GM12878 (cell line): ENCODE data around the gene GPC6. TPM values are rescaled to one million over a fixed set of nuclear protein-coding genes. Genes with fewer than 3 reads are reported as not detected.

Experiments
- ATAC-seq: fragments of 200-7000 bp; cut with Tn5 transposase; 3 replicates; pipeline ENCODE4 v1.9.1; 2020; ENCODE audit warnings: mild to moderate bottlenecking, moderate library complexity
- BruUV-seq: library from RNA; stranded (reverse); fragments of 400-500 nt; replicated peaks from 2 replicates; lab custom pipeline; 2021; lab: Mats Ljungman, UMichigan
- CTCF ChIA-PET: fragments of 300-600 bp; sonication (Branson Sonifier 250); formaldehyde crosslinking; extraction: SDS; loops from one replicate; lab custom pipeline; 2021; ENCODE audit warnings: inconsistent platforms; lab: Yijun Ruan, JAX
- POLR2A ChIA-PET: fragments of 350-600 bp; formaldehyde crosslinking; extraction: SDS; loops from one replicate; lab custom pipeline; 2021; ENCODE audit warnings: inconsistent platforms; lab: Charles Lee
- RAD21 ChIA-PET: fragments of 300-600 bp; sonication (Branson Sonifier 250); formaldehyde crosslinking; loops from one replicate; lab custom pipeline; 2023; ENCODE audit warnings: antibody characterized with exemption; ENCODE audit not compliant: unreplicated experiment; lab: Charles Lee
- SMC1A ChIA-PET: fragments of 300-600 bp; sonication (Branson Sonifier 250); formaldehyde crosslinking; loops from one replicate; lab custom pipeline; 2023; ENCODE audit not compliant: unreplicated experiment, uncharacterized antibody; lab: Charles Lee
- DNase-seq: peaks from one replicate; pipeline ENCODE4 v3.0.0-alpha.2; 2011; ENCODE audit warnings: low read depth, low spot score
- FAIRE-seq: peaks from 3 replicates; lab custom pipeline; 2011; peaks lifted over from hg19 to GRCh38; lab: Jason Lieb, UNC
- H2AFZ ChIP-seq: 2 replicates; pipeline ENCODE4 v1.6.0; 2011; ENCODE audit warnings: low read depth, low read length, control low read depth; ENCODE audit not compliant: control insufficient read depth
- H3K27ac ChIP-seq: 2 replicates; pipeline ENCODE4 v1.5.1; 2011; ENCODE audit warnings: control low read depth; ENCODE audit not compliant: control insufficient read depth, insufficient read depth
- H3K27me3 ChIP-seq, 2 experiments: replicated peaks in 1 of 2; 2 replicates each; pipeline versions ENCODE4 v1.6.0 to v1.6.1; 2011; ENCODE audit warnings: low read length in 1 of 2; ENCODE audit not compliant: control insufficient read depth in 2 of 2, insufficient read depth in 2 of 2
- H3K36me3 ChIP-seq, 2 experiments: 2 replicates each; pipeline ENCODE4 v1.5.1; 2011; ENCODE audit warnings: low read length in 1 of 2; ENCODE audit not compliant: control insufficient read depth in 2 of 2, insufficient read depth in 2 of 2
- H3K4me1 ChIP-seq: 2 replicates; pipeline ENCODE4 v1.6.1; 2011; ENCODE audit warnings: mild to moderate bottlenecking, low read length, moderate library complexity, mixed read lengths; ENCODE audit not compliant: control insufficient read depth, insufficient read depth
- H3K4me2 ChIP-seq: 2 replicates; pipeline ENCODE4 v1.6.0; 2011; ENCODE audit warnings: control low read depth; ENCODE audit not compliant: control insufficient read depth, insufficient read depth
- H3K4me3 ChIP-seq: fragments of 200-600 bp; sonication (generic); 2 replicates; pipeline ENCODE4 v1.5.1; 2016
- H3K79me2 ChIP-seq: 2 replicates; pipeline ENCODE4 v1.6.0; 2011; ENCODE audit warnings: low read length; ENCODE audit not compliant: control insufficient read depth, insufficient read depth
- H3K9ac ChIP-seq: 2 replicates; pipeline ENCODE4 v1.8.0; 2011; ENCODE audit warnings: low read length, control low read depth, mixed read lengths; ENCODE audit not compliant: control insufficient read depth, insufficient read depth
- H3K9me3 ChIP-seq: replicated peaks from 3 replicates; pipeline ENCODE4 v1.5.1; 2011; ENCODE audit warnings: mild to moderate bottlenecking, low read length; ENCODE audit not compliant: control insufficient read depth, insufficient read depth
- H4K20me1 ChIP-seq: 2 replicates; pipeline ENCODE4 v1.6.0; 2011; ENCODE audit not compliant: control insufficient read depth, insufficient read depth
- BCL3 ChIP-seq: IDR thresholded peaks from 2 replicates; pipeline ENCODE4 v1.6.1; 2011; ENCODE audit warnings: borderline replicate concordance, low read depth, mild to moderate bottlenecking, moderate library complexity, low read length; ENCODE audit not compliant: insufficient read depth, poor library complexity, severe bottlenecking
- BMI1 ChIP-seq: fragments of 450-650 bp; IDR thresholded peaks from 2 replicates; pipeline ENCODE4 v1.6.1; 2016; ENCODE audit warnings: mild to moderate bottlenecking, moderate library complexity, borderline replicate concordance
- CEBPZ ChIP-seq: fragments of 150-350 bp; IDR thresholded peaks from 2 replicates; pipeline ENCODE4 v1.6.1; 2016; ENCODE audit warnings: low read depth, low read length
- E2F8 ChIP-seq: fragments of 450-650 bp; IDR thresholded peaks from 2 replicates; pipeline ENCODE4 v1.6.1; 2018; ENCODE audit warnings: mild to moderate bottlenecking, low read depth, moderate library complexity; ENCODE audit not compliant: partially characterized antibody
- FOXM1 ChIP-seq: IDR thresholded peaks from 2 replicates; pipeline ENCODE4 v1.6.1; 2012; ENCODE audit warnings: low read depth, mild to moderate bottlenecking, inconsistent platforms, low read length, moderate library complexity
- IKZF2 ChIP-seq, 2 experiments: fragments of 450-650 bp; IDR thresholded peaks; 2 replicates each; pipeline ENCODE4 v1.6.1; 2017; ENCODE audit warnings: mild to moderate bottlenecking in 2 of 2, moderate library complexity in 2 of 2
- JUND ChIP-seq: IDR thresholded peaks from 2 replicates; pipeline ENCODE4 v1.6.1; 2012; ENCODE audit warnings: low read depth, mild to moderate bottlenecking, low read length, improper control_type of control experiment, moderate library complexity
- NR2F1 ChIP-seq: fragments of 450-650 bp; conservative IDR thresholded peaks from 2 replicates; pipeline ENCODE4 v1.6.1; 2017; ENCODE audit warnings: mild to moderate bottlenecking
- RB1 ChIP-seq: fragments of 450-650 bp; formaldehyde crosslinking; IDR thresholded peaks from 2 replicates; pipeline ENCODE4 v1.6.1; 2017; ENCODE audit warnings: mild to moderate bottlenecking, borderline replicate concordance
- RFX5 ChIP-seq: IDR thresholded peaks from 2 replicates; pipeline ENCODE4 v1.6.1; 2011; ENCODE audit warnings: low read depth, low read length, improper control_type of control experiment
- SIN3A ChIP-seq: IDR thresholded peaks from 2 replicates; pipeline ENCODE4 v1.6.1; 2012; ENCODE audit warnings: low read depth, low read length, improper control_type of control experiment
- SUZ12 ChIP-seq: fragments of 200-600 bp; sonication (generic); IDR thresholded peaks from one replicate; pipeline ENCODE4 v1.6.1; 2018; ENCODE audit warnings: antibody characterized with exemption, mild to moderate bottlenecking; ENCODE audit not compliant: unreplicated experiment
- TBL1XR1 ChIP-seq: IDR thresholded peaks from 2 replicates; pipeline ENCODE4 v1.6.1; 2012; ENCODE audit warnings: low read depth, low read length, improper control_type of control experiment
- ZBED1 ChIP-seq: IDR thresholded peaks from 2 replicates; pipeline ENCODE4 v1.6.1; 2016; ENCODE audit warnings: borderline replicate concordance
- in situ Hi-C: fragments of 300-500 bp; cut with MboI; formaldehyde crosslinking; loops from 9 replicates; pipeline ENCODE4 v1.14.3; 2018; ENCODE audit warnings: mixed read lengths
- intact Hi-C: fragments of 100-400 bp; cut with micrococcal nuclease; formaldehyde crosslinking; loops from one replicate; pipeline ENCODE4 v1.14.2; 2022; ENCODE audit not compliant: unreplicated experiment
- polyA plus RNA-seq, 11 experiments: library from polyadenylated mRNA; depleted of rRNA in 4 of 11; unstranded in 6 of 11; stranded (reverse) in 5 of 11; fragments of >200 nt; fragmentation: Nextera tagmentation in 4 of 11; fragmentation: Illumina TruSeq in 1 of 11; extraction: Ambion mirVana in 4 of 11; extraction: Trizol in 1 of 11; gene quantifications; 1 replicate in 1 of 11; 2 replicates in 10 of 11; pipeline versions ENCODE4 v1.2.1 to v1.2.3, GENCODE V29; 2011 to 2016; ENCODE audit warnings: inconsistent platforms in 2 of 11, missing spikeins in 2 of 11, low read depth in 1 of 11
- total RNA-seq, 4 experiments: library from RNA; depleted of rRNA in 3 of 4; stranded (reverse); fragments of >200 nt in 3 of 4; fragmentation: Illumina TruSeq in 1 of 4; extraction: Trizol in 1 of 4; gene quantifications; 2 replicates each; pipeline versions ENCODE4 v1.2.1 to v1.2.3, GENCODE V29; 2013 to 2021

Gene GPC6
- total and polyA plus RNA-seq, 10 of the 15 experiments (the other 5 are each of a cell fraction or from before 2014, with no cell fraction given), result 0.03 to 0.04 (median 0.03) TPM; not detected in 7

GRCh38 chr13:93446238-93446637 lies 219.6 kb downstream of the GPC6 start (continued):
- TF ChIP-seq IKZF2 (IDR thresholded peaks at IDR 0.05), result no peak

GRCh38 chr13:93450191-93450621 lies 223.6 kb downstream of the GPC6 start:
- ChIA-PET SMC1A (no interaction called here), RAD21 (no interaction called here), POLR2A (no interaction called here), CTCF (no interaction called here)
- intact Hi-C loops, result no loop called here
- in situ Hi-C loops, result no loop called here
- H3K79me2 ChIP-seq, result no peaks in the 10 kb centered on the region
- no peak for DNase-seq
- no TSS peak for BruUV-seq
- no peak for FAIRE-seq
- H3K9ac ChIP-seq, result no peak overlapping the region
- no peaks in the 10 kb centered on the region for H3K36me3 ChIP-seq
- ATAC-seq, result no peak
- no peak overlapping the region for H2AFZ ChIP-seq
- H3K4me1 ChIP-seq, result no peaks in the 10 kb centered on the region
- no peak overlapping the region for H3K4me2 ChIP-seq
- no peaks in the 10 kb centered on the region for H3K9me3 ChIP-seq
- no peaks in the 10 kb centered on the region for H4K20me1 ChIP-seq
- H3K27ac ChIP-seq, result no peak overlapping the region
- no peaks in the 10 kb centered on the region for H3K27me3 ChIP-seq
- no peak overlapping the region for H3K4me3 ChIP-seq
- TF ChIP-seq SIN3A (no peak), NR2F1 (no peak), RFX5 (no peak), JUND (no peak), FOXM1 (no peak), SUZ12 (no peak), ZBED1 (no peak), RB1 (no peak), CEBPZ (no peak), BCL3 (no peak), BMI1 (no peak), E2F8 (no peak), TBL1XR1 (no peak)
